ENCODE results near the gene HSPA12B.
"Not testable (repeated sequence)": the region's sequence is repeated elsewhere in the genome, so short reads cannot be mapped to it uniquely, and the experiment has no call there.

Gene HSPA12B

GRCh38 chr20:3788685-3789155 lies 56.2 kb downstream of the HSPA12B start:
- no peak for DNase-seq

GRCh38 chr20:3789201-3789600 lies 56.7 kb downstream of the HSPA12B start:
- DNase-seq: not testable (repeated sequence)

- DNase-seq: not testable (repeated sequence)
These were observed 61.7 kb downstream of the HSPA12B start for GRCh38 chr20:3794168-3794567.

GRCh38 chr20:3794701-3795420 lies 62.4 kb downstream of the HSPA12B start:
- DNase-seq: no peak

- peak; percentile 96 for DNase-seq
These were observed 63.3 kb downstream of the HSPA12B start, which contains the start of gene CDC25B for GRCh38 chr20:3795511-3796468. Gene CDC25B (plus strand): TSS chr20:3796310. CDS start chr20:3796532, 222 bp downstream.

GRCh38 chr20:3796477-3797225 lies 64.2 kb downstream of the HSPA12B start:
- no peak for DNase-seq

GRCh38 chr20:3797226-3797545 lies 64.7 kb downstream of the HSPA12B start:
- no peak for DNase-seq

- no peak for DNase-seq
These were observed 65.3 kb downstream of the HSPA12B start for GRCh38 chr20:3797592-3798372.

GRCh38 chr20:3798373-3798768 lies 65.9 kb downstream of the HSPA12B start:
- no peak for DNase-seq

GRCh38 chr20:3798908-3799248 lies 66.4 kb downstream of the HSPA12B start:
- peak; percentile 36 for DNase-seq

- no peak for DNase-seq
These were observed 67.9 kb downstream of the HSPA12B start for GRCh38 chr20:3800256-3800877.

- DNase-seq: no peak
These were observed 68.4 kb downstream of the HSPA12B start for GRCh38 chr20:3800878-3801260.

GRCh38 chr20:3801299-3801698 lies 68.8 kb downstream of the HSPA12B start:
- DNase-seq: no peak

- no peak for DNase-seq
These were observed 69.4 kb downstream of the HSPA12B start for GRCh38 chr20:3801846-3802245.

Data from NCI-H2171 treated with DMSO at 0.1 percent for 48 hours (cell line).